Smooth muscle cell (in vitro differentiated cells): ENCODE results near the gene CDH23. TPM values are rescaled to one million over a fixed set of nuclear protein-coding genes. Genes with fewer than 3 reads are reported as not detected.

ENCODE experiments used
- DNase-seq: peaks from one replicate; lab custom pipeline; 2025; ENCODE audit not compliant: unreplicated experiment; lab: John Stamatoyannopoulos, UW
- H2AFZ ChIP-seq: fragments of 200-600 bp; sonication (generic); 2 replicates; pipeline ENCODE4 v1.6.0; 2016; ENCODE audit warnings: antibody characterized with exemption, low read depth, mild to moderate bottlenecking
- H3F3A ChIP-seq: fragments of 200-600 bp; sonication (generic); 2 replicates; pipeline ENCODE4 v1.6.0; 2017; ENCODE audit warnings: antibody characterized with exemption, low read depth
- H3K27ac ChIP-seq: fragments of 200-600 bp; sonication (generic); 2 replicates; pipeline ENCODE4 v1.5.1; 2016; ENCODE audit warnings: low read depth, mild to moderate bottlenecking
- H3K27me3 ChIP-seq: fragments of 200-600 bp; sonication (generic); 2 replicates; pipeline ENCODE4 v1.6.1; 2016; ENCODE audit warnings: low read depth, mild to moderate bottlenecking
- H3K36me3 ChIP-seq: fragments of 200-600 bp; sonication (generic); 2 replicates; pipeline ENCODE4 v1.5.1; 2016; ENCODE audit warnings: low read depth
- H3K4me1 ChIP-seq: fragments of 200-600 bp; sonication (generic); 2 replicates; pipeline ENCODE4 v1.5.1; 2016; ENCODE audit warnings: low read depth
- H3K4me2 ChIP-seq: fragments of 200-600 bp; sonication (generic); 2 replicates; pipeline ENCODE4 v1.6.0; 2016; ENCODE audit warnings: mild to moderate bottlenecking
- H3K4me3 ChIP-seq: fragments of 200-600 bp; sonication (generic); 2 replicates; pipeline ENCODE4 v1.5.1; 2016; ENCODE audit warnings: mild to moderate bottlenecking
- H3K79me2 ChIP-seq: fragments of 200-600 bp; sonication (generic); 2 replicates; pipeline ENCODE4 v1.6.0; 2016; ENCODE audit warnings: low read depth, mild to moderate bottlenecking
- H3K9ac ChIP-seq: fragments of 200-600 bp; sonication (generic); 2 replicates; pipeline ENCODE4 v1.6.0; 2016; ENCODE audit warnings: low read depth
- H3K9me3 ChIP-seq: fragments of 200-600 bp; sonication (generic); replicated peaks from 2 replicates; pipeline ENCODE4 v1.5.1; 2016; ENCODE audit warnings: low read depth
- H4K20me1 ChIP-seq: fragments of 200-600 bp; sonication (generic); 2 replicates; pipeline ENCODE4 v1.6.0; 2016; ENCODE audit warnings: low read depth
- CTCF ChIP-seq: fragments of 200-600 bp; sonication (generic); IDR thresholded peaks from 2 replicates; pipeline ENCODE4 v1.5.1; 2017; ENCODE audit warnings: borderline replicate concordance, mild to moderate bottlenecking, antibody characterized with exemption; ENCODE audit not compliant: insufficient read depth, poor library complexity, severe bottlenecking
- WGBS: methylation state at CpG from one replicate; pipeline ENCODE4 v1.1.7; 2016; ENCODE audit warnings: low lambda C conversion rate; 5-methylcytosine and 5-hydroxymethylcytosine counted together
- polyA plus RNA-seq: library from polyadenylated mRNA; unstranded; fragments of >200 nt; fragmentation: Nextera tagmentation; extraction: Ambion mirVana; gene quantifications from 2 replicates; pipeline ENCODE4 v1.2.1, GENCODE V29; 2016
- total RNA-seq: library from RNA; depleted of rRNA; stranded (reverse); fragments of >200 nt; gene quantifications from 2 replicates; pipeline ENCODE4 v1.2.3, GENCODE V29; 2014

CDH23 gene
- total and polyA plus RNA-seq, 2 experiments from 2014 or later, result 0.99 to 2.5 TPM

- H3K4me2 ChIP-seq, result no peak overlapping the region
- no peak overlapping the region for H2AFZ ChIP-seq
- no peak overlapping the region for H3K9ac ChIP-seq
- H3K36me3 ChIP-seq, result no peaks in the 10 kb centered on the region
- no peak overlapping the region for H3K27ac ChIP-seq
- H3K4me1 ChIP-seq, result no peaks in the 10 kb centered on the region
- no peak overlapping the region for H3K4me3 ChIP-seq
- peaks cover 57% of the 10 kb centered on the region for H3K27me3 ChIP-seq
- WGBS, result 88% methylated on average over 5 of the region's 5 CpGs
- DNase-seq, result no peak
- TF ChIP-seq CTCF, result no peak
- no peaks in the 10 kb centered on the region for H4K20me1 ChIP-seq
- no peaks in the 10 kb centered on the region for H3K9me3 ChIP-seq
- no peaks in the 10 kb centered on the region for H3F3A ChIP-seq
- no peaks in the 10 kb centered on the region for H3K79me2 ChIP-seq
These were observed 30.5 kb downstream of the CDH23 start for GRCh38 chr10:71427246-71427645.

GRCh38 chr10:71429304-71429703 is 32.6 kb downstream of the CDH23 start:
- WGBS, result 90% methylated on average over 8 of the region's 8 CpGs

GRCh38 chr10:71429929-71430328 is 33.2 kb downstream of the CDH23 start:
- H3K4me1 ChIP-seq, result no peaks in the 10 kb centered on the region
- H3K27ac ChIP-seq, result no peak overlapping the region
- WGBS, result 87% methylated on average over 2 of the region's 2 CpGs
- H4K20me1 ChIP-seq, result no peaks in the 10 kb centered on the region
- no peak overlapping the region for H2AFZ ChIP-seq
- H3K9me3 ChIP-seq, result no peaks in the 10 kb centered on the region
- no peaks in the 10 kb centered on the region for H3K36me3 ChIP-seq
- peaks cover 35% of the 10 kb centered on the region for H3K27me3 ChIP-seq
- no peak overlapping the region for H3K4me3 ChIP-seq
- peak; percentile 21 for TF ChIP-seq CTCF
- no peak overlapping the region for H3K9ac ChIP-seq
- DNase-seq, result no peak
- H3K79me2 ChIP-seq, result no peaks in the 10 kb centered on the region
- H3K4me2 ChIP-seq, result no peak overlapping the region
- no peaks in the 10 kb centered on the region for H3F3A ChIP-seq

More at GRCh38 chr10:71429304-71429703, 32.6 kb downstream of the CDH23 start:
- no peaks in the 10 kb centered on the region for H3F3A ChIP-seq
- no peak overlapping the region for H3K27ac ChIP-seq
- no peak overlapping the region for H3K9ac ChIP-seq
- no peaks in the 10 kb centered on the region for H4K20me1 ChIP-seq
- no peak for DNase-seq
- H3K4me3 ChIP-seq, result no peak overlapping the region
- no peak overlapping the region for H2AFZ ChIP-seq
- no peaks in the 10 kb centered on the region for H3K79me2 ChIP-seq
- H3K27me3 ChIP-seq, result peaks cover 41% of the 10 kb centered on the region
- H3K4me1 ChIP-seq, result no peaks in the 10 kb centered on the region
- H3K4me2 ChIP-seq, result no peak overlapping the region
- no peaks in the 10 kb centered on the region for H3K36me3 ChIP-seq
- no peak for TF ChIP-seq CTCF
- H3K9me3 ChIP-seq, result no peaks in the 10 kb centered on the region
